GM12878 (cell line): ENCODE data around the gene SPR. TPM values are rescaled to one million over a fixed set of nuclear protein-coding genes. Genes with fewer than 3 reads are reported as not detected.

Experiments
- ATAC-seq: fragments of 200-7000 bp; cut with Tn5 transposase; 3 replicates; pipeline ENCODE4 v1.9.1; 2020; ENCODE audit warnings: mild to moderate bottlenecking, moderate library complexity
- BruUV-seq: library from RNA; stranded (reverse); fragments of 400-500 nt; replicated peaks from 2 replicates; lab custom pipeline; 2021; lab: Mats Ljungman, UMichigan
- CTCF ChIA-PET: fragments of 300-600 bp; sonication (Branson Sonifier 250); formaldehyde crosslinking; extraction: SDS; loops from one replicate; lab custom pipeline; 2021; ENCODE audit warnings: inconsistent platforms; lab: Yijun Ruan, JAX
- POLR2A ChIA-PET: fragments of 350-600 bp; formaldehyde crosslinking; extraction: SDS; loops from one replicate; lab custom pipeline; 2021; ENCODE audit warnings: inconsistent platforms; lab: Charles Lee
- RAD21 ChIA-PET: fragments of 300-600 bp; sonication (Branson Sonifier 250); formaldehyde crosslinking; loops from one replicate; lab custom pipeline; 2023; ENCODE audit warnings: antibody characterized with exemption; ENCODE audit not compliant: unreplicated experiment; lab: Charles Lee
- SMC1A ChIA-PET: fragments of 300-600 bp; sonication (Branson Sonifier 250); formaldehyde crosslinking; loops from one replicate; lab custom pipeline; 2023; ENCODE audit not compliant: unreplicated experiment, uncharacterized antibody; lab: Charles Lee
- DNase-seq: peaks from one replicate; pipeline ENCODE4 v3.0.0-alpha.2; 2011; ENCODE audit warnings: low read depth, low spot score
- FAIRE-seq: peaks from 3 replicates; lab custom pipeline; 2011; peaks lifted over from hg19 to GRCh38; lab: Jason Lieb, UNC
- H2AFZ ChIP-seq: 2 replicates; pipeline ENCODE4 v1.6.0; 2011; ENCODE audit warnings: low read depth, low read length, control low read depth; ENCODE audit not compliant: control insufficient read depth
- H3K27ac ChIP-seq: 2 replicates; pipeline ENCODE4 v1.5.1; 2011; ENCODE audit warnings: control low read depth; ENCODE audit not compliant: control insufficient read depth, insufficient read depth
- H3K27me3 ChIP-seq, 2 experiments: replicated peaks in 1 of 2; 2 replicates each; pipeline versions ENCODE4 v1.6.0 to v1.6.1; 2011; ENCODE audit warnings: low read length in 1 of 2; ENCODE audit not compliant: control insufficient read depth in 2 of 2, insufficient read depth in 2 of 2
- H3K36me3 ChIP-seq, 2 experiments: 2 replicates each; pipeline ENCODE4 v1.5.1; 2011; ENCODE audit warnings: low read length in 1 of 2; ENCODE audit not compliant: control insufficient read depth in 2 of 2, insufficient read depth in 2 of 2
- H3K4me1 ChIP-seq: 2 replicates; pipeline ENCODE4 v1.6.1; 2011; ENCODE audit warnings: mild to moderate bottlenecking, low read length, moderate library complexity, mixed read lengths; ENCODE audit not compliant: control insufficient read depth, insufficient read depth
- H3K4me2 ChIP-seq: 2 replicates; pipeline ENCODE4 v1.6.0; 2011; ENCODE audit warnings: control low read depth; ENCODE audit not compliant: control insufficient read depth, insufficient read depth
- H3K4me3 ChIP-seq: fragments of 200-600 bp; sonication (generic); 2 replicates; pipeline ENCODE4 v1.5.1; 2016
- H3K79me2 ChIP-seq: 2 replicates; pipeline ENCODE4 v1.6.0; 2011; ENCODE audit warnings: low read length; ENCODE audit not compliant: control insufficient read depth, insufficient read depth
- H3K9ac ChIP-seq: 2 replicates; pipeline ENCODE4 v1.8.0; 2011; ENCODE audit warnings: low read length, control low read depth, mixed read lengths; ENCODE audit not compliant: control insufficient read depth, insufficient read depth
- H3K9me3 ChIP-seq: replicated peaks from 3 replicates; pipeline ENCODE4 v1.5.1; 2011; ENCODE audit warnings: mild to moderate bottlenecking, low read length; ENCODE audit not compliant: control insufficient read depth, insufficient read depth
- H4K20me1 ChIP-seq: 2 replicates; pipeline ENCODE4 v1.6.0; 2011; ENCODE audit not compliant: control insufficient read depth, insufficient read depth
- ATF2 ChIP-seq: IDR thresholded peaks from 2 replicates; pipeline ENCODE4 v1.6.1; 2012; ENCODE audit warnings: low read length, inconsistent platforms
- CBFB ChIP-seq: IDR thresholded peaks from 2 replicates; pipeline ENCODE4 v1.6.1; 2016; ENCODE audit warnings: antibody characterized with exemption, low read depth
- CREB1 ChIP-seq: IDR thresholded peaks from 2 replicates; pipeline ENCODE4 v1.6.1; 2012; ENCODE audit warnings: low read depth, mild to moderate bottlenecking, inconsistent platforms
- CUX1 ChIP-seq: IDR thresholded peaks from 2 replicates; pipeline ENCODE4 v1.6.1; 2012; ENCODE audit warnings: improper control_type of control experiment, low read depth, low read length; ENCODE audit not compliant: insufficient replicate concordance
- IRF5 ChIP-seq: fragments of 450-650 bp; IDR thresholded peaks from 2 replicates; pipeline ENCODE4 v1.6.1; 2017; ENCODE audit warnings: borderline replicate concordance
- KAT2A ChIP-seq: conservative IDR thresholded peaks from 2 replicates; pipeline ENCODE4 v1.6.1; 2011; ENCODE audit warnings: low read depth, low read length; ENCODE audit not compliant: control insufficient read depth
- KDM1A ChIP-seq: fragments of 200-600 bp; sonication (generic); IDR thresholded peaks from 2 replicates; pipeline ENCODE4 v1.6.1; 2016; ENCODE audit warnings: borderline replicate concordance
- MEF2A ChIP-seq: IDR thresholded peaks from 2 replicates; pipeline ENCODE4 v1.6.1; 2011; ENCODE audit warnings: low read depth, mild to moderate bottlenecking, low read length, moderate library complexity; ENCODE audit not compliant: insufficient read depth
- MTA2 ChIP-seq: fragments of 450-650 bp; IDR thresholded peaks from 2 replicates; pipeline ENCODE4 v1.6.1; 2016; ENCODE audit warnings: low read depth, mild to moderate bottlenecking, moderate library complexity
- MYB ChIP-seq: fragments of 150-350 bp; IDR thresholded peaks from 2 replicates; pipeline ENCODE4 v1.6.1; 2014; ENCODE audit warnings: mild to moderate bottlenecking, low read depth, low read length, borderline replicate concordance
- NFYB ChIP-seq: IDR thresholded peaks from 2 replicates; pipeline ENCODE4 v1.6.1; 2011; ENCODE audit warnings: low read depth, mild to moderate bottlenecking, low read length, improper control_type of control experiment, moderate library complexity; ENCODE audit not compliant: insufficient read depth
- NR2C1 ChIP-seq: fragments of 450-650 bp; IDR thresholded peaks from 2 replicates; pipeline ENCODE4 v1.6.1; 2017; ENCODE audit warnings: antibody characterized with exemption, mild to moderate bottlenecking, moderate library complexity
- POLR2A ChIP-seq: IDR thresholded peaks from 2 replicates; pipeline ENCODE4 v1.6.1; 2011; ENCODE audit warnings: low read depth, mild to moderate bottlenecking, low read length
- POLR2AphosphoS5 ChIP-seq: IDR thresholded peaks from 2 replicates; pipeline ENCODE4 v1.6.1; 2011; ENCODE audit warnings: mild to moderate bottlenecking, low read length, inconsistent platforms
- RAD21 ChIP-seq: IDR thresholded peaks from 2 replicates; pipeline ENCODE4 v1.6.1; 2011; ENCODE audit warnings: mild to moderate bottlenecking, low read depth, low read length, moderate library complexity; ENCODE audit not compliant: insufficient read depth
- SP1 ChIP-seq: IDR thresholded peaks from one replicate; pipeline ENCODE4 v1.6.1; 2011; ENCODE audit warnings: low read depth, low read length
- WGBS: methylation state at CpG from one replicate; pipeline ENCODE4 v1.1.6; 2016; ENCODE audit warnings: low lambda C conversion rate; ENCODE audit not compliant: insufficient replicate concordance, insufficient coverage; ENCODE audit errors: missing lambda C conversion rate; 5-methylcytosine and 5-hydroxymethylcytosine counted together
- in situ Hi-C: fragments of 300-500 bp; cut with MboI; formaldehyde crosslinking; loops from 9 replicates; pipeline ENCODE4 v1.14.3; 2018; ENCODE audit warnings: mixed read lengths
- intact Hi-C: fragments of 100-400 bp; cut with micrococcal nuclease; formaldehyde crosslinking; loops from one replicate; pipeline ENCODE4 v1.14.2; 2022; ENCODE audit not compliant: unreplicated experiment
- polyA plus RNA-seq, 11 experiments: library from polyadenylated mRNA; depleted of rRNA in 4 of 11; unstranded in 6 of 11; stranded (reverse) in 5 of 11; fragments of >200 nt; fragmentation: Nextera tagmentation in 4 of 11; fragmentation: Illumina TruSeq in 1 of 11; extraction: Ambion mirVana in 4 of 11; extraction: Trizol in 1 of 11; gene quantifications; 1 replicate in 1 of 11; 2 replicates in 10 of 11; pipeline versions ENCODE4 v1.2.1 to v1.2.3, GENCODE V29; 2011 to 2016; ENCODE audit warnings: inconsistent platforms in 2 of 11, missing spikeins in 2 of 11, low read depth in 1 of 11
- total RNA-seq, 4 experiments: library from RNA; depleted of rRNA in 3 of 4; stranded (reverse); fragments of >200 nt in 3 of 4; fragmentation: Illumina TruSeq in 1 of 4; extraction: Trizol in 1 of 4; gene quantifications; 2 replicates each; pipeline versions ENCODE4 v1.2.1 to v1.2.3, GENCODE V29; 2013 to 2021

SPR gene
- total and polyA plus RNA-seq, 10 of the 15 experiments (the other 5 are each of a cell fraction or from before 2014, with no cell fraction given), result 0.68 to 7.8 (median 2.5) TPM

- Histone ChIP-seq H2AFZ (no peak overlapping the region), H3K27me3 (peaks cover 7 to 25% of the 10 kb centered on the region in 2 experiments), H3K4me2 (no peak overlapping the region), H4K20me1 (no peaks in the 10 kb centered on the region), H3K27ac (no peak overlapping the region), H3K4me1 (peaks cover 3% of the 10 kb centered on the region; the same call in 1 of the 2 replicates), H3K79me2 (no peaks in the 10 kb centered on the region), H3K9ac (no peak overlapping the region), H3K36me3 (no peaks in the 10 kb centered on the region), H3K9me3 (no peaks in the 10 kb centered on the region), H3K4me3 (no peak overlapping the region)
- BruUV-seq, result no TSS peak
- 0% methylated on average over 1 of the region's 1 CpG for WGBS
- ATAC-seq (no peak), DNase-seq (no peak), FAIRE-seq (no peak)
- ChIA-PET CTCF (interaction anchor here (0.9 to 7.4 kb wide), 3 partner anchors 18 to 266 kb away, joined by 3 to 57 read pairs (median 3); no protein-coding TSS in a partner anchor), RAD21 (interaction anchor here (0.7 to 0.9 kb wide), 2 partner anchors 63 to 301 kb away, joined by 3 to 4 read pairs; no protein-coding TSS in a partner anchor), POLR2A (no interaction called here), SMC1A (interaction anchor here (1.1 to 1.4 kb wide), 2 partner anchors 13 to 63 kb away, joined by 4 to 5 read pairs; no protein-coding TSS in a partner anchor)
- in situ Hi-C loops (no loop called here), intact Hi-C loops (no loop called here)
- no peak for TF ChIP-seq CBFB
- no peak for TF ChIP-seq POLR2AphosphoS5
- no peak for TF ChIP-seq SP1
- TF ChIP-seq KDM1A, result no peak
- TF ChIP-seq NFYB, result no peak
- no peak for TF ChIP-seq ATF2
- no peak for TF ChIP-seq MTA2
- no peak for TF ChIP-seq MEF2A
- no peak for TF ChIP-seq POLR2A
- TF ChIP-seq KAT2A, result no peak
- no peak for TF ChIP-seq CUX1
- TF ChIP-seq RAD21, result no peak
- no peak for TF ChIP-seq CREB1
- TF ChIP-seq NR2C1, result no peak
- no peak for TF ChIP-seq MYB
- no peak for TF ChIP-seq IRF5
Observed at GRCh38 chr2:72911256-72911655, 24.0 kb downstream of the SPR start.
